Measurements from ENCODE around the gene BICRA.
"Not testable (repeated sequence)": the region's sequence is repeated elsewhere in the genome, so short reads cannot be mapped to it uniquely, and the experiment has no call there.

Gene BICRA

GRCh38 chr19:47631681-47632446 is 22.9 kb downstream of the BICRA start:
- DNase-seq: no peak

- DNase-seq: no peak
Measured at GRCh38 chr19:47633517-47633916, 24.6 kb downstream of the BICRA start.

- no peak for DNase-seq
Measured at GRCh38 chr19:47633996-47634395, 25.1 kb downstream of the BICRA start.

GRCh38 chr19:47635152-47635754 is 26.3 kb downstream of the BICRA start:
- DNase-seq: not testable (repeated sequence)

- DNase-seq: no peak
Measured at GRCh38 chr19:47637550-47637949, 28.6 kb downstream of the BICRA start.

- DNase-seq: no peak
Measured at GRCh38 chr19:47641891-47642485, 33.1 kb downstream of the BICRA start.

- no peak for DNase-seq
Measured at GRCh38 chr19:47643281-47643680, 34.3 kb downstream of the BICRA start.

- DNase-seq: no peak
Measured at GRCh38 chr19:47644199-47644598, 35.3 kb downstream of the BICRA start.

- DNase-seq: no peak
Measured at GRCh38 chr19:47644743-47645482, 36.0 kb downstream of the BICRA start.

GRCh38 chr19:47646924-47647323 is 38.0 kb downstream of the BICRA start:
- no peak for DNase-seq

- DNase-seq: no peak
Measured at GRCh38 chr19:47649588-47649987, 40.7 kb downstream of the BICRA start.

GRCh38 chr19:47650700-47651099 is 41.8 kb downstream of the BICRA start:
- DNase-seq: no peak

- no peak for DNase-seq
Measured at GRCh38 chr19:47651132-47651531, 42.2 kb downstream of the BICRA start.

GRCh38 chr19:47651691-47652090 is 42.8 kb downstream of the BICRA start:
- DNase-seq: no peak

GRCh38 chr19:47652285-47652684 is 43.4 kb downstream of the BICRA start:
- no peak for DNase-seq

GRCh38 chr19:47653856-47654255 is 44.9 kb downstream of the BICRA start:
- DNase-seq: no peak

GRCh38 chr19:47657719-47658118 is 48.8 kb downstream of the BICRA start:
- no peak for DNase-seq

- DNase-seq: no peak
Measured at GRCh38 chr19:47658431-47659348, 49.8 kb downstream of the BICRA start.

GRCh38 chr19:47660435-47660832 is 51.5 kb downstream of the BICRA start:
- no peak for DNase-seq

- DNase-seq: no peak
Measured at GRCh38 chr19:47661161-47661560, 52.2 kb downstream of the BICRA start.

GRCh38 chr19:47661611-47662010 is 52.7 kb downstream of the BICRA start:
- no peak for DNase-seq

- no peak for DNase-seq
Measured at GRCh38 chr19:47663435-47663910, 54.5 kb downstream of the BICRA start.
